Left lung (tissue), 10 donors: ENCODE results near the gene DST. TPM values are rescaled to one million over a fixed set of nuclear protein-coding genes. Genes with fewer than 3 reads are reported as not detected.

Experiments used
- ATAC-seq: fragments of 200-7000 bp; cut with Tn5 transposase; one replicate; pipeline ENCODE4 v1.9.1; 2020; ENCODE audit warnings: moderate library complexity
- DNase-seq, 4 donors: peaks; one replicate each; pipeline ENCODE4 v3.0.0-alpha.2; 2013 to 2020
- H3K27ac ChIP-seq, 2 donors: fragments of 200-600 bp; sonication (generic) in 1 of 2; one replicate each; pipeline versions ENCODE4 v1.5.0 to v1.8.0; 2020 to 2021
- H3K27me3 ChIP-seq, 2 donors: fragments of 200-600 bp; sonication (generic) in 1 of 2; one replicate each; pipeline versions ENCODE4 v1.5.0 to v1.8.0; 2020 to 2021
- H3K36me3 ChIP-seq, 2 donors: fragments of 200-600 bp; sonication (generic) in 1 of 2; one replicate each; pipeline versions ENCODE4 v1.5.0 to v1.8.0; 2020 to 2021
- H3K4me1 ChIP-seq, 2 donors: fragments of 200-600 bp; one replicate each; pipeline ENCODE4 v1.8.0; 2021
- H3K4me3 ChIP-seq, 2 donors: fragments of 200-600 bp; sonication (generic) in 1 of 2; one replicate each; pipeline versions ENCODE4 v1.5.0 to v1.8.0; 2020 to 2021; ENCODE audit warnings: mild to moderate bottlenecking in 1 of 2
- H3K9me3 ChIP-seq, 2 donors: fragments of 200-600 bp; sonication (generic) in 1 of 2; one replicate each; pipeline versions ENCODE4 v1.5.0 to v1.8.0; 2020 to 2021
- intact Hi-C, 2 donors: fragments of 100-400 bp; cut with DNase I; formaldehyde crosslinking; loops; one replicate each; pipeline versions ENCODE4 v1.11.2 to v1.14.2; 2022
- polyA plus RNA-seq, 6 donors: library from polyadenylated mRNA; unstranded; fragments of 120-200 nt; gene quantifications; one replicate each; pipeline ENCODE4 v1.2.1, GENCODE V29; 2013; ENCODE audit not compliant: insufficient read length in 6 of 6
- total RNA-seq, 2 donors: library from RNA; stranded (reverse); fragmentation: NEBNext Ultra II Directional; extraction: Animal tissue kit (Norgen Biotek cat#: 25700); gene quantifications; one replicate each; pipeline ENCODE4 v1.2.1, GENCODE V29; 2021
- TF ChIP-seq, protein P1 (sequence below), 2 donors: fragments of 200-600 bp; sonication (generic) in 1 of 2; IDR thresholded peaks; one replicate each; pipeline versions ENCODE4 v1.5.0 to v1.8.0; 2021; ENCODE audit warnings: antibody characterized with exemption in 2 of 2
- donor health status: DM: no; HTN: yes; CAD: no.
- donor health status: DM: no; HTN: no; CAD: no.

DST gene
- total and polyA plus RNA-seq, 8 donors, result 290 to 636 (median 504) TPM

DNA sequence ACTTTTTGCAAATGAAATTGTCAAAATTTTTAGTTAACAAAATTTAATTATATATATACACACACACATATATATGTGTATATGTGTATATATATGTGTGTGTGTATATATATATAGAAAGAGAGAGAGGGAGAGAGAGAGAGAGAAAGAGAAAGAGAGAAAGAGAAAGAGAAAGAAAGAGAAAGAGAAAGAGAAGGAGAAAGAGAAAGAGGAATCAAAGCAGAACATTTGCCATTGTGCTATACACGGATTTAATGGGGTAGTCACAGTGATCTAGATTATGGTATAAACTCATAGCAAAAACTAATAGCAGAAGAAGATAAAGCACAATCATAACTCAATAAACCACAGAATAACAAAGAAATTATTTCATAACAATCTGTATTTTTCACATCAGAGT lies 126.7 kb downstream of the DST start:
- DNase-seq (no peak), ATAC-seq (no peak)
- Histone ChIP-seq H3K27me3 (no peaks in the 10 kb centered on the region), H3K36me3 (peaks cover 0 to 15% of the 10 kb centered on the region in 2 donors), H3K9me3 (no peaks in the 10 kb centered on the region), H3K4me3 (no peak overlapping the region), H3K4me1 (peaks cover 3 to 5% of the 10 kb centered on the region in 2 donors), H3K27ac (no peak overlapping the region)
- TF ChIP-seq, protein P1, sequence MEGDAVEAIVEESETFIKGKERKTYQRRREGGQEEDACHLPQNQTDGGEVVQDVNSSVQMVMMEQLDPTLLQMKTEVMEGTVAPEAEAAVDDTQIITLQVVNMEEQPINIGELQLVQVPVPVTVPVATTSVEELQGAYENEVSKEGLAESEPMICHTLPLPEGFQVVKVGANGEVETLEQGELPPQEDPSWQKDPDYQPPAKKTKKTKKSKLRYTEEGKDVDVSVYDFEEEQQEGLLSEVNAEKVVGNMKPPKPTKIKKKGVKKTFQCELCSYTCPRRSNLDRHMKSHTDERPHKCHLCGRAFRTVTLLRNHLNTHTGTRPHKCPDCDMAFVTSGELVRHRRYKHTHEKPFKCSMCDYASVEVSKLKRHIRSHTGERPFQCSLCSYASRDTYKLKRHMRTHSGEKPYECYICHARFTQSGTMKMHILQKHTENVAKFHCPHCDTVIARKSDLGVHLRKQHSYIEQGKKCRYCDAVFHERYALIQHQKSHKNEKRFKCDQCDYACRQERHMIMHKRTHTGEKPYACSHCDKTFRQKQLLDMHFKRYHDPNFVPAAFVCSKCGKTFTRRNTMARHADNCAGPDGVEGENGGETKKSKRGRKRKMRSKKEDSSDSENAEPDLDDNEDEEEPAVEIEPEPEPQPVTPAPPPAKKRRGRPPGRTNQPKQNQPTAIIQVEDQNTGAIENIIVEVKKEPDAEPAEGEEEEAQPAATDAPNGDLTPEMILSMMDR (IDR thresholded peaks at IDR 0.05), result no peak
- intact Hi-C loops, result no loop called here

DNA sequence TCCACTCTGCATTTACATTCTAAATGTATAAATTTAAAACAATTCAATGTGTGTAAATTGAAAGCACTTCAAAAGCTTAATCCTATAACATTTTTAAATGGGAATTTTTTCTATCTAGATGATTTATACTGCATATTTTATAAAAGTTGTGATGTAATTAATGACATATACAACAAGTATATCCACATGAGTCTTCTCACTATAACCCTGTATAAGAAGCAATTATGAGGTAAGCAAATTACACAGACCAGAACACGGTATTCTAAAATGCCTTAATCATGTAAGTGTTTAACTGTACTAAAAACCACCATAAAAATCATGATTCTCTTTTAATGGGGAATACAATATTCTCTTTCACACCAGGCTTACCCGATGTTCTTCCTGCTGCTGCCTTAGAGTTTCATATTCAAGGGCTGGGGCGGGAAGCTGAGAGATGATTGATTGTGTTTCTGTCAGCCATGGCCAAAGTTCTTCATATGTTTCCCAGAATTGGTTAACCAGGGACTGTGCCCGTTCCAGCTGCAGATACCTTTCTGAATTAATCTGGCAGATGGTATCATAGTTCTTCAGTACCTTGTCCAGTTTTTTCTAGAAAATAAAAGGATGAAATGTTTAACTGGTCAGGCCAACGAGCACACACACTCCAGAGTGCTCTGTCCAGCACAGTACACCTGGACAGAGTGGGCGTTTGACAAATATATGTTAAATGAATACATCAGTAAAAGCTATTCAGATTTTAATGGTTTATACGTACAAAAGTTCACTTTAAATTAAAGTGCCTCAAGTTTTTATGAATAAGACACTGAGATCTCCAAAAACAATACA lies 127.4 kb downstream of the DST start:
- ATAC-seq (no peak), DNase-seq (no peak)
- TF ChIP-seq, protein P1 (IDR thresholded peaks at IDR 0.05), result no peak
- intact Hi-C loops, result no loop called here
- Histone ChIP-seq H3K4me1 (peaks cover 3 to 5% of the 10 kb centered on the region in 2 donors), H3K4me3 (no peak overlapping the region), H3K27me3 (no peaks in the 10 kb centered on the region), H3K27ac (no peak overlapping the region), H3K36me3 (peaks cover 0 to 15% of the 10 kb centered on the region in 2 donors), H3K9me3 (no peaks in the 10 kb centered on the region)

DNA sequence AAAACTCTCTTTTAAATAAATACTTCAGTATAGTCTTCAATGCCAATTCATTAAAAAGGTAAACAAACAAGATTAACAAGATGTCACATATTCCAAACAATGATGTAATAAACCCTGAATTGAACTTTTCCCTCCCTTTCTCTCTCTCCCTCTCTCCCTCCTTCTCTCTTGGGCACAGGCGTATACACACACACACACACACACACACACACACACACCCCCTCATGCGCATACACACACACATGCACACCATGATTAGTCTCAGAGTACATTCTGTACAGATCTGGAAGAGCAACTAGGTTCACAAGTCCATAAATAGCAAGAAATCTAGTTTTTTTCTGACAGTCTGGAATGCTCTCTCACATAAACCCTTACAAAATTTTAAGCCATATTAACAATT lies 128.3 kb downstream of the DST start:
- ATAC-seq (no peak), DNase-seq (no peak)
- Histone ChIP-seq H3K27me3 (no peaks in the 10 kb centered on the region), H3K9me3 (no peaks in the 10 kb centered on the region), H3K4me1 (peaks cover 3 to 5% of the 10 kb centered on the region in 2 donors), H3K4me3 (no peak overlapping the region), H3K36me3 (peaks cover 0 to 20% of the 10 kb centered on the region in 2 donors), H3K27ac (no peak overlapping the region)
- TF ChIP-seq, protein P1 (IDR thresholded peaks at IDR 0.05), result no peak
- intact Hi-C loops, result no loop called here

DNA sequence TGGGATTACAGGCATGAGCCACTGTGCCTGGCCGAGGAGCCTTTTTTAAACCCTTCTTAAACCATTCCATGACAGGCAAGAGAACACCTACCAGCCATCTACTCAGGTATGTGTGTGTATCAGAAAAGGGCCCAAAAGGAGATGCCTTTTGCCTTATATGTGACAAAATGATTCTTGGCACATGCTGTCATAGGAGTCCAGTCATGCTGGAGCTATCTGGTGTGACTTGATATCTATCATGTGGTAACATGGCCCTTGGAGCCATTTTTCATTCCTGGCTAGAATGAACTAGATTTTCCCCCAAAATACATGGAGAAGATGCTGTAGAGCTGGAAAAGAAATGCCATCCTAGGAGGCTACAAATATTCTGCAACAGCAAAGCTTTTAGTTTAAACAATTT lies 129.1 kb downstream of the DST start:
- no peak for DNase-seq
- Histone ChIP-seq H3K27me3 (no peaks in the 10 kb centered on the region), H3K4me3 (no peak overlapping the region), H3K27ac (no peak overlapping the region), H3K4me1 (peaks cover 3 to 5% of the 10 kb centered on the region in 2 donors), H3K9me3 (no peaks in the 10 kb centered on the region), H3K36me3 (peaks cover 0 to 28% of the 10 kb centered on the region in 2 donors)
- no peak for ATAC-seq
- TF ChIP-seq, protein P1 (IDR thresholded peaks at IDR 0.05), result no peak
- intact Hi-C loops, result no loop called here

DNA sequence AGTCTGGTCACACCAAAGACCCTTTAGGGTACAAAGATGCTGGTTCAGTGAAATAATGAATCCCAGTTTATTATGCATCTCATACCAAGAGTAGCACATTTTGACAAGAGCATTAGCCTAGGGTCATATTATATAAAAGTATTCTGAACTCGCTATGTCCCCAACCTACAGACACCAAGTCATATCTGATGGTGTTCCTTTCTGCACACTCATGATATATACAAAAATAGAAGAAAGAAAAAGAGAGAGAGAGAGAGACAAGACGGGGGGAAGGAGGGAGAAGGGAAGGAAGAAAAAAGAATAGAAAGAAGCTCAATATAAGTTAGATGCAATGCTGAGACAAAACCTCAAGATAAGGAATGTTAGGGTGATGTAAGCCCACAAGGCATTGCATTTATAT lies 131.1 kb downstream of the DST start:
- H3K27ac ChIP-seq, result no peak overlapping the region

More for the DNA sequence above, 131.1 kb downstream of the DST start:
- DNase-seq (no peak), ATAC-seq (no peak)
- Histone ChIP-seq H3K4me3 (no peak overlapping the region), H3K9me3 (no peaks in the 10 kb centered on the region), H3K4me1 (peaks cover 0 to 5% of the 10 kb centered on the region in 2 donors), H3K27me3 (no peaks in the 10 kb centered on the region), H3K36me3 (peaks cover 0 to 40% of the 10 kb centered on the region in 2 donors)
- TF ChIP-seq, protein P1 (IDR thresholded peaks at IDR 0.05), result no peak
- intact Hi-C loops, result no loop called here
